ENCODE results near the gene PHF2. TPM values are rescaled to one million over a fixed set of nuclear protein-coding genes. Genes with fewer than 3 reads are reported as not detected.

PHF2 gene
- total RNA-seq, 1 donor from 2014 or later, result 29.4 TPM

DNA sequence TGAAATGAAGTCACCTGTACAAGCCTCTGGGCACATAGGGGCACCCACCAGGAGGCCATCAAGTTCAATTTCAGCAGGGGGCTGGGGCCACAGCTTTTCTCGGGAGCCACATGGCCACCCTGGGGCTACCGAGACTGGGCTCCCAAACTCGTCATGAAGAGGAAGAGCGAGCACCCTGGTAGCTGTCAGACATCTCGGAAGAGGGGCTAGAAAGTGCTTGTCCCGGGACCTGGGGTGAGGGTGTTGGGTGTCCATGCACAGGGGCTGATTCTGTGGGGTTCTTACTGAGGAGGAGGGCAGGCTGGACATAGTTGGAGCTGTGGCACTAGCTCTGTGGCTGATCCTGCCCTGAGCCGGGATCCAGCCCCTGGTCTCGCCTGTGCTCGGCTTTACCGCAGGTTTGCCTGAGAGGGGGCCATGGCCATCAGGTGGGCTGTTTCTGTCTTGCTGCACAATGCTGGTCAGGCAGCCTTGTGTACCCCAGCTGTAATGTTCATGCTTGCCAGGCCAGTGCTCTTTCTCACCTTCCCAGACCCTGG is 70.3 kb downstream of the PHF2 start:
- no peaks in the 10 kb centered on the region for H3K27me3 Mint-ChIP-seq (ENCODE audit: low read depth)
- H3K9me3 Mint-ChIP-seq (ENCODE audit: low read depth), result no peaks in the 10 kb centered on the region
- no peak overlapping the region for H3K27ac Mint-ChIP-seq (ENCODE audit: unreplicated experiment)
- H3K4me3 Mint-ChIP-seq (ENCODE audit: unreplicated experiment), result no peak overlapping the region
- peaks cover 13% of the 10 kb centered on the region for H3K36me3 Mint-ChIP-seq (ENCODE audit: low read depth)
- no peak for TF ChIP-seq CTCF (IDR thresholded peaks at IDR 0.05)
- peaks cover 16% of the 10 kb centered on the region for H3K4me1 Mint-ChIP-seq (ENCODE audit: low read depth)
- peak; percentile 62 for DNase-seq (ENCODE audit: low spot score)

DNA sequence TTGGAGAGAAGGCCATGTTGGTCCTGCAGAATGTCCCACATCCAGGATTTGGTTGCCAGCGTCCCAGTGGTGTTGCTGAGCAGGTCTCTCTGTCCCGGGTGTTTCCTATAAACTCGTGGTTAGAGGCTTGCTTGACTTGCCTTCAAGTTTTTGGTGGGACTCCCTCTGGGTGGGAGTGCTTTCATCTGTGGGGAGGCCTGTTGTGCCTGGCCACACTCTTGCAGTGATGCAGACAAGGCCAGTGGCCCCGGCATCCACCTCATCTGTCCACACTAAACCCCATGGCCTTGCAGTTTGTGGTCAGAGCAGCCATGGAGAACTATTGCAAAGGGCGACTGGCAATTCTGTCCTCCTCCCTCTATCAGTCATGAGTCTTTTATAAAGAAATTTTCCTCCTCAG is 71.8 kb downstream of the PHF2 start:
- no peak for DNase-seq (ENCODE audit: low spot score)
- Mint-ChIP-seq H3K9me3 (ENCODE audit: low read depth) (no peaks in the 10 kb centered on the region), H3K36me3 (ENCODE audit: low read depth) (peaks cover 15% of the 10 kb centered on the region), H3K27ac (ENCODE audit: unreplicated experiment) (no peak overlapping the region), H3K27me3 (ENCODE audit: low read depth) (no peaks in the 10 kb centered on the region), H3K4me1 (ENCODE audit: low read depth) (peaks cover 7% of the 10 kb centered on the region), H3K4me3 (ENCODE audit: unreplicated experiment) (no peak overlapping the region)
- no peak for TF ChIP-seq CTCF (IDR thresholded peaks at IDR 0.05)

DNA sequence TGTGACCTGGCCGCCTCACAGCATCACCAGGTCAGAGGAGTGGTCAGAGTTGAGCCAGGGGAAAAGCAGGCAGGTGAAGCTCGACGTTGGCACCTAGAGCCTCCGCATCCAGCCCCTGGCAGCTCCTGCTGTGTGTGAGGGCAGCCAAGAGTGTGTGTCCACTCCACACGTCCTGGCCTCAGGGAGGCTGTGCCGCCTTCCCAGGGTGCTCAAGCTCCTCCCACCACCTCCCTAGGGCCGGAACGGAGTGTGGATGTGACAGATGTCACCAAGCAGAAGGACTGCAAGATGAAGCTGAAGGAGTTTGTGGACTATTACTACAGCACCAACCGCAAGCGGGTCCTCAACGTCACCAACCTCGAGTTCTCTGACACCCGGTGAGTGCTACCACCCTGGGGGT is 72.5 kb downstream of the PHF2 start:
- DNase-seq (ENCODE audit: low spot score), result peak; percentile 61
- Mint-ChIP-seq H3K4me1 (ENCODE audit: low read depth) (peaks cover under 1% of the 10 kb centered on the region), H3K27me3 (ENCODE audit: low read depth) (no peaks in the 10 kb centered on the region), H3K4me3 (ENCODE audit: unreplicated experiment) (no peak overlapping the region), H3K27ac (ENCODE audit: unreplicated experiment) (no peak overlapping the region), H3K9me3 (ENCODE audit: low read depth) (no peaks in the 10 kb centered on the region), H3K36me3 (ENCODE audit: low read depth) (peaks cover 18% of the 10 kb centered on the region)
- no peak for TF ChIP-seq CTCF (IDR thresholded peaks at IDR 0.05)

DNA sequence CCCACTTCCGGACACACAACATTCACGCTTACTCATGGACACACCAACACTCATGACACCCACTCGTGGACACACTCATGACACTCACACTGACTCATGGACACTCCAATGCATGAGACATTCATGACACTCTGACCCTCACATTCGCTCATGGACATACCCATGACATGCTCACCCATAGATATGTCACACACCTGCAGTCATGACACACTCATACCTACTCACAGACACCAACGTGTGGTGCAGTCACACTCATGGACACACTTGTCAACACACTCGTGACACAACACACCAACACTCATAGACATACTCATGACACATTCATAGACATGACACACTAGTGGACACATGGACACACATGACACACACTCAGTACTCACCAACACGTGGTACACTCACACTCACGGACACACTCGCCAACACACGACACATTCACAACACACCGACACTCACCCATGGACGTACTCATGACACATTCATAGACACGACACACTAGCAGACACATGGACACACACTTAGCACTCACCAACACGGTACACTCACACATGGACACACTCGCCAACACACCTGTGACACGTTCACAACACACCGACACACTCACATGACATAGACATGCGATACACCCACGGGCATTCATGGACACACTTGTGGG is 73.4 kb downstream of the PHF2 start:
- Mint-ChIP-seq H3K4me3 (ENCODE audit: unreplicated experiment) (no peak overlapping the region), H3K4me1 (ENCODE audit: low read depth) (no peaks in the 10 kb centered on the region), H3K36me3 (ENCODE audit: low read depth) (peaks cover 17% of the 10 kb centered on the region), H3K27me3 (ENCODE audit: low read depth) (no peaks in the 10 kb centered on the region), H3K27ac (ENCODE audit: unreplicated experiment) (no peak overlapping the region), H3K9me3 (ENCODE audit: low read depth) (no peaks in the 10 kb centered on the region)
- no peak for DNase-seq (ENCODE audit: low spot score)
- TF ChIP-seq CTCF (IDR thresholded peaks at IDR 0.05), result no peak

- no peaks in the 10 kb centered on the region for H3K27me3 Mint-ChIP-seq (ENCODE audit: low read depth)
- H3K4me3 Mint-ChIP-seq (ENCODE audit: unreplicated experiment), result no peak overlapping the region
- H3K36me3 Mint-ChIP-seq (ENCODE audit: low read depth), result peaks cover 18% of the 10 kb centered on the region
- DNase-seq (ENCODE audit: low spot score), result peak; percentile 65
- no peak overlapping the region for H3K27ac Mint-ChIP-seq (ENCODE audit: unreplicated experiment)
- TF ChIP-seq CTCF (IDR thresholded peaks at IDR 0.05), result no peak
- no peaks in the 10 kb centered on the region for H3K4me1 Mint-ChIP-seq (ENCODE audit: low read depth)
- H3K9me3 Mint-ChIP-seq (ENCODE audit: low read depth), result no peaks in the 10 kb centered on the region
Measured at GRCh38 chr9:93650448-93650847, 74.1 kb downstream of the PHF2 start.

Measured in chondrocyte (in vitro differentiated cells).